ENCODE results near the gene SEMA6A.

Gene SEMA6A, protein sequence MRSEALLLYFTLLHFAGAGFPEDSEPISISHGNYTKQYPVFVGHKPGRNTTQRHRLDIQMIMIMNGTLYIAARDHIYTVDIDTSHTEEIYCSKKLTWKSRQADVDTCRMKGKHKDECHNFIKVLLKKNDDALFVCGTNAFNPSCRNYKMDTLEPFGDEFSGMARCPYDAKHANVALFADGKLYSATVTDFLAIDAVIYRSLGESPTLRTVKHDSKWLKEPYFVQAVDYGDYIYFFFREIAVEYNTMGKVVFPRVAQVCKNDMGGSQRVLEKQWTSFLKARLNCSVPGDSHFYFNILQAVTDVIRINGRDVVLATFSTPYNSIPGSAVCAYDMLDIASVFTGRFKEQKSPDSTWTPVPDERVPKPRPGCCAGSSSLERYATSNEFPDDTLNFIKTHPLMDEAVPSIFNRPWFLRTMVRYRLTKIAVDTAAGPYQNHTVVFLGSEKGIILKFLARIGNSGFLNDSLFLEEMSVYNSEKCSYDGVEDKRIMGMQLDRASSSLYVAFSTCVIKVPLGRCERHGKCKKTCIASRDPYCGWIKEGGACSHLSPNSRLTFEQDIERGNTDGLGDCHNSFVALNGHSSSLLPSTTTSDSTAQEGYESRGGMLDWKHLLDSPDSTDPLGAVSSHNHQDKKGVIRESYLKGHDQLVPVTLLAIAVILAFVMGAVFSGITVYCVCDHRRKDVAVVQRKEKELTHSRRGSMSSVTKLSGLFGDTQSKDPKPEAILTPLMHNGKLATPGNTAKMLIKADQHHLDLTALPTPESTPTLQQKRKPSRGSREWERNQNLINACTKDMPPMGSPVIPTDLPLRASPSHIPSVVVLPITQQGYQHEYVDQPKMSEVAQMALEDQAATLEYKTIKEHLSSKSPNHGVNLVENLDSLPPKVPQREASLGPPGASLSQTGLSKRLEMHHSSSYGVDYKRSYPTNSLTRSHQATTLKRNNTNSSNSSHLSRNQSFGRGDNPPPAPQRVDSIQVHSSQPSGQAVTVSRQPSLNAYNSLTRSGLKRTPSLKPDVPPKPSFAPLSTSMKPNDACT

DNA sequence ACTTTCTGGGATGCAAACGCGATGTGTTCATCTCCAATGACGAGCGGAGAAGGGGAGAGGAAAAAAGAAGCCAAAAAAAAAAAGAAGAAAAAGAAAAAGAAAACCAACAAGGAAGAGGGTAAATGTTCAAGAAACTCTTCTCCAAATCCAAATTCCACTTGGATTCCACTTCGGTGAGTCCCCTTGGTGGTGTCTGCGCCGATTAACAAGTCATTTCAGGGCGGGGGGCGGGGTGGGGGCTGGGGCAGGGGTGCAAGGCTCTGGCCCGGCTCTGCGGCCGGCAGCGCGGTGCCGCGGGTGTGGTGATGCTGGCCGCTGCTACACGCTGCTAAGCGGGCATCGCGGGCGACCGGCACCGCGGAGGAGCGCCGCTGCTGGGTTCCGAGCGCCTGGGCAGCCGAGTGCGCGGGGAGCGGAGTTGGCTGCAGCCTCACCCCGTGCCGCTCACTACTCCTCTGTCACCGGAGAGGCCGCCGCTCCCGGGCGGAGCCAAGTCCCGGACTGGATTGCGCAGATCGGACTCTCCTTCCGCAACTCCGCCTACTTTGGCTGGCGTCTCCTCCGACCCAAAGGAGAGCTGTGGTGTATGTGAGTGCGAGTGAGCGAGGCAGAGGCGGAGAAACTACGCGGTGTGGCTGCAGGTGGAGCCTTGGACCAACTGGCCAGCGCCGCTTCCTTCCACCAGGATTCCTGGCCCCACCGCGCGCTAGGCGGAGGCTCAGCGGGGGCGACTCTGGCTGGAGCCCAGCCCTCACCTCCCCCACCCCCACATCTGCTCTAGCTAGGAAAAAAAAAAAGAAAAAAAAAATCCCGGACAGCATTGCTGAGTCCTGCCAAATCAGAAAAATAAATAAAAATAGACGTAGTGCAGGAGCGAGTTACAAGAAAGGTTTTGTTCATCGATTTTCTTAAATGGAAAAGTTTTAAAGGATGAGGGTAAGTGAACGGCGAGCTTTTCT is at the start of gene SEMA6A:
SEMA6A (minus strand) TSS at position 457 of the 959 bp plus-strand sequence. CDS start 69,879 bp downstream, outside the sequence.
- Mint-ChIP-seq H3K27ac (peak within 1 kb of the TSS; percentile 76), H3K27me3 (peaks cover 84% of the 10 kb centered on the region), H3K4me1 (peaks cover 31% of the 10 kb centered on the region), H3K4me3 (peak within 1 kb of the TSS; percentile 61), H3K9me3 (no peaks in the 10 kb centered on the region), H3K36me3 (no peaks in the 10 kb centered on the region)
- CTCF ChIA-PET = no interaction called here
- peak; percentile 64 for DNase-seq

GRCh38 chr5:116622375-116623050 is 47.9 kb upstream of the SEMA6A start:
- no peak for DNase-seq
- Mint-ChIP-seq H3K27me3 (no peaks in the 10 kb centered on the region), H3K4me1 (no peaks in the 10 kb centered on the region), H3K36me3 (no peaks in the 10 kb centered on the region), H3K4me3 (no peak overlapping the region), H3K27ac (no peak overlapping the region), H3K9me3 (no peaks in the 10 kb centered on the region)
- CTCF ChIA-PET = no interaction called here

- no peaks in the 10 kb centered on the region for H3K27me3 Mint-ChIP-seq
- no peaks in the 10 kb centered on the region for H3K4me1 Mint-ChIP-seq
- no peaks in the 10 kb centered on the region for H3K9me3 Mint-ChIP-seq
- no peaks in the 10 kb centered on the region for H3K36me3 Mint-ChIP-seq
- H3K4me3 Mint-ChIP-seq = no peak overlapping the region
- CTCF ChIA-PET = no interaction called here
- DNase-seq = no peak
- no peak overlapping the region for H3K27ac Mint-ChIP-seq
Observed at GRCh38 chr5:116621599-116621998, 47.0 kb upstream of the SEMA6A start.

- H3K27me3 Mint-ChIP-seq = no peaks in the 10 kb centered on the region
- H3K9me3 Mint-ChIP-seq = no peaks in the 10 kb centered on the region
Observed at GRCh38 chr5:116616876-116617275, 42.3 kb upstream of the SEMA6A start.

DNA sequence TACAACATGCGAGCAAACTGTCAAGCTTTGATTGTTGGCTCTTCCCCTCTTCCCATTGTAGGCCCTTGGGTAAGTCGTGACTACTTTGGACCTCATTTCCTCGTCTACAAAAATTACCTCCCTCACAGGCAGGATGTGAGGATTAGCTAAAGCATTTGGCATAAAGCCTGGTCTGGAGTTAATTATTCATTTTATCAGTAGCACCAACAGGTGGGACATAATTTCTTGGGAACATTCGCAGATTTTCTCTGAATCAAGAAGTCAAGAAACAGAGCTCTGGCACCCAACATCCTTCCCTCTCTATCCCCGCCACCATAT is 39.9 kb upstream of the SEMA6A start:
- no peak for DNase-seq
- CTCF ChIA-PET = no interaction called here
- Mint-ChIP-seq H3K4me3 (no peak overlapping the region), H3K36me3 (no peaks in the 10 kb centered on the region), H3K27ac (no peak overlapping the region), H3K27me3 (no peaks in the 10 kb centered on the region), H3K4me1 (no peaks in the 10 kb centered on the region), H3K9me3 (no peaks in the 10 kb centered on the region)

More at GRCh38 chr5:116616876-116617275, 42.3 kb upstream of the SEMA6A start:
- CTCF ChIA-PET = no interaction called here
- no peak overlapping the region for H3K4me3 Mint-ChIP-seq
- no peak overlapping the region for H3K27ac Mint-ChIP-seq
- no peaks in the 10 kb centered on the region for H3K36me3 Mint-ChIP-seq
- H3K4me1 Mint-ChIP-seq = no peaks in the 10 kb centered on the region
- no peak for DNase-seq

- H3K9me3 Mint-ChIP-seq = no peaks in the 10 kb centered on the region
- no peak overlapping the region for H3K27ac Mint-ChIP-seq
- H3K4me1 Mint-ChIP-seq = no peaks in the 10 kb centered on the region
- H3K36me3 Mint-ChIP-seq = no peaks in the 10 kb centered on the region
- no peak for DNase-seq
- CTCF ChIA-PET = no interaction called here
- no peaks in the 10 kb centered on the region for H3K27me3 Mint-ChIP-seq
- no peak overlapping the region for H3K4me3 Mint-ChIP-seq
Observed at GRCh38 chr5:116613445-116613844, 38.8 kb upstream of the SEMA6A start.

GRCh38 chr5:116612431-116612830 is 37.8 kb upstream of the SEMA6A start:
- no peak for DNase-seq
- CTCF ChIA-PET = no interaction called here
- Mint-ChIP-seq H3K9me3 (no peaks in the 10 kb centered on the region), H3K4me1 (no peaks in the 10 kb centered on the region), H3K27me3 (no peaks in the 10 kb centered on the region), H3K36me3 (no peaks in the 10 kb centered on the region), H3K27ac (no peak overlapping the region), H3K4me3 (no peak overlapping the region)

- Mint-ChIP-seq H3K36me3 (no peaks in the 10 kb centered on the region), H3K4me3 (no peak overlapping the region), H3K9me3 (no peaks in the 10 kb centered on the region), H3K27ac (no peak overlapping the region), H3K4me1 (no peaks in the 10 kb centered on the region), H3K27me3 (no peaks in the 10 kb centered on the region)
- CTCF ChIA-PET = no interaction called here
- DNase-seq = no peak
Observed at GRCh38 chr5:116605310-116606070, 30.9 kb upstream of the SEMA6A start.

DNA sequence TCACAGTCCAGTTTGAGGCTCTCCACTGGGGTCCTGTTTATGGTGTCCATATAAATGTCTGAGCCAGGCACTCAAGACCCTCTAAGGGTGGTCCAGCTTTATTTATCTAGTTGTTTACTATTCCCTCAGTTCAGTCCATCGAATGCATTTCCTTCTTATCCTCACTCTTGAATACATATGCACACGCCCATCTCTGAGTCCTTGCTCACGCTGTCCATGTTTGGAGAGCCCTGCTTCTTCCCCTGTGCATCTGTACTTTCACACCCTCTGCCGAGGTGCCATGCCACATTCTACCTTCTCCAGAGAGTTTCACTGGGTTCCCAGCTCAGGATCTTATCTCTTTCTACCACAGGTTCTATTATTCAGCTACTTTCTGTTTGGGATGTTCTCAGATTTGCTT is 30.2 kb upstream of the SEMA6A start:
- Mint-ChIP-seq H3K4me3 (no peak overlapping the region), H3K4me1 (no peaks in the 10 kb centered on the region), H3K36me3 (no peaks in the 10 kb centered on the region), H3K27me3 (no peaks in the 10 kb centered on the region), H3K27ac (no peak overlapping the region), H3K9me3 (no peaks in the 10 kb centered on the region)
- no peak for DNase-seq
- CTCF ChIA-PET = no interaction called here

GRCh38 chr5:116600876-116601275 is 26.3 kb upstream of the SEMA6A start:
- Mint-ChIP-seq H3K27me3 (no peaks in the 10 kb centered on the region), H3K9me3 (no peaks in the 10 kb centered on the region), H3K4me3 (no peak overlapping the region), H3K27ac (no peak overlapping the region), H3K36me3 (no peaks in the 10 kb centered on the region), H3K4me1 (no peaks in the 10 kb centered on the region)
- DNase-seq = no peak
- CTCF ChIA-PET = no interaction called here

GRCh38 chr5:116598911-116599310 is 24.3 kb upstream of the SEMA6A start:
- Mint-ChIP-seq H3K4me1 (no peaks in the 10 kb centered on the region), H3K27ac (no peak overlapping the region), H3K36me3 (no peaks in the 10 kb centered on the region), H3K9me3 (no peaks in the 10 kb centered on the region), H3K27me3 (no peaks in the 10 kb centered on the region), H3K4me3 (no peak overlapping the region)
- no peak for DNase-seq
- CTCF ChIA-PET = no interaction called here

- H3K27ac Mint-ChIP-seq = no peak overlapping the region
- CTCF ChIA-PET = no interaction called here
- H3K36me3 Mint-ChIP-seq = no peaks in the 10 kb centered on the region
- no peak for DNase-seq
- no peak overlapping the region for H3K4me3 Mint-ChIP-seq
- no peaks in the 10 kb centered on the region for H3K27me3 Mint-ChIP-seq
- H3K9me3 Mint-ChIP-seq = peaks cover 2% of the 10 kb centered on the region
- no peaks in the 10 kb centered on the region for H3K4me1 Mint-ChIP-seq
Observed at GRCh38 chr5:116595498-116595897, 20.9 kb upstream of the SEMA6A start.

- CTCF ChIA-PET = no interaction called here
- Mint-ChIP-seq H3K27ac (no peak overlapping the region), H3K9me3 (peaks cover 2% of the 10 kb centered on the region), H3K36me3 (no peaks in the 10 kb centered on the region), H3K27me3 (no peaks in the 10 kb centered on the region), H3K4me1 (no peaks in the 10 kb centered on the region), H3K4me3 (no peak overlapping the region)
- no peak for DNase-seq
Observed at GRCh38 chr5:116593340-116593739, 18.7 kb upstream of the SEMA6A start.

Measured in activated naive CD4-positive, alpha-beta T cell treated with anti-CD3 and anti-CD28 coated beads, Interleukin-2, amount 10 ng/mL, durations not matched to agents 7 days and 5 days (primary cell).